Measurements from ENCODE around the gene RNU6-9.

The RNU6-9 gene

GRCh38 chr19:879711-880438 is 13.4 kb upstream of the RNU6-9 start:
- TF ChIP-seq CTCF (IDR thresholded peaks at IDR 0.05), result no peak

GRCh38 chr19:881385-882071 is 11.8 kb upstream of the RNU6-9 start:
- TF ChIP-seq CTCF (IDR thresholded peaks at IDR 0.05), result no peak

- no peak for TF ChIP-seq CTCF (IDR thresholded peaks at IDR 0.05)
Observed at GRCh38 chr19:882871-883497, 10.3 kb upstream of the RNU6-9 start.

GRCh38 chr19:883661-884211 is 9.5 kb upstream of the RNU6-9 start:
- TF ChIP-seq CTCF (IDR thresholded peaks at IDR 0.05), result no peak

GRCh38 chr19:884420-885211 is 8.7 kb upstream of the RNU6-9 start:
- no peak for TF ChIP-seq CTCF (IDR thresholded peaks at IDR 0.05)

GRCh38 chr19:885536-886224 is 7.6 kb upstream of the RNU6-9 start:
- no peak for TF ChIP-seq CTCF (IDR thresholded peaks at IDR 0.05)

All from LNCAP (cell line).